LHCN-M2 (cell line): ENCODE measurements around the gene SMYD3. TPM values are rescaled to one million over a fixed set of nuclear protein-coding genes. Genes with fewer than 3 reads are reported as not detected.

Source experiments
- DNase-seq: peaks from one replicate; pipeline ENCODE4 v3.0.0-alpha.2; 2012; ENCODE audit warnings: low read depth
- total RNA-seq: library from RNA; depleted of rRNA; stranded (reverse); fragments of >200 nt; gene quantifications from 2 replicates; pipeline ENCODE4 v1.2.3, GENCODE V29; 2014

The SMYD3 gene
- total RNA-seq, 1 experiment from 2014 or later: 34.0 TPM

GRCh38 chr1:246470585-246470984 lies 36.5 kb downstream of the SMYD3 start:
- no peak for DNase-seq

- DNase-seq: no peak
These were observed 44.1 kb downstream of the SMYD3 start for GRCh38 chr1:246462986-246463385.

- no peak for DNase-seq
These were observed 46.7 kb downstream of the SMYD3 start for GRCh38 chr1:246460406-246460805.

GRCh38 chr1:246459221-246459620 lies 47.9 kb downstream of the SMYD3 start:
- DNase-seq: no peak

- no peak for DNase-seq
These were observed 51.6 kb downstream of the SMYD3 start for GRCh38 chr1:246455476-246455875.

- DNase-seq: peak; percentile 36
These were observed 52.4 kb downstream of the SMYD3 start for GRCh38 chr1:246454655-246455054.

GRCh38 chr1:246450611-246451251 lies 56.3 kb downstream of the SMYD3 start:
- DNase-seq: peak; percentile 55

- no peak for DNase-seq
These were observed 58.7 kb downstream of the SMYD3 start for GRCh38 chr1:246448373-246448772.

GRCh38 chr1:246447501-246447900 lies 59.6 kb downstream of the SMYD3 start:
- peak; percentile 14 for DNase-seq

GRCh38 chr1:246445503-246445902 lies 61.6 kb downstream of the SMYD3 start:
- DNase-seq: no peak

- DNase-seq: no peak
These were observed 62.5 kb downstream of the SMYD3 start for GRCh38 chr1:246444617-246445016.

GRCh38 chr1:246437961-246438360 lies 69.1 kb downstream of the SMYD3 start:
- DNase-seq: no peak

- peak; percentile 32 for DNase-seq
These were observed 71.5 kb downstream of the SMYD3 start for GRCh38 chr1:246435421-246436041.

- peak; percentile 34 for DNase-seq
These were observed 72.7 kb downstream of the SMYD3 start for GRCh38 chr1:246434335-246434734.

- peak; percentile 99 for DNase-seq
These were observed 78.4 kb downstream of the SMYD3 start for GRCh38 chr1:246428542-246429308.

- peak; percentile 65 for DNase-seq
These were observed 79.5 kb downstream of the SMYD3 start for GRCh38 chr1:246427611-246428010.

GRCh38 chr1:246425895-246426294 lies 81.2 kb downstream of the SMYD3 start:
- no peak for DNase-seq

- no peak for DNase-seq
These were observed 81.8 kb downstream of the SMYD3 start for GRCh38 chr1:246425139-246425794.

- no peak for DNase-seq
These were observed 86.8 kb downstream of the SMYD3 start for GRCh38 chr1:246420300-246420699.

- no peak for DNase-seq
These were observed 88.3 kb downstream of the SMYD3 start for GRCh38 chr1:246418565-246419312.

- DNase-seq: no peak
These were observed 89.1 kb downstream of the SMYD3 start for GRCh38 chr1:246417813-246418564.
